LoVo (cell line): ENCODE results near the gene BACE1-AS.
"Not testable (repeated sequence)": the region's sequence is repeated elsewhere in the genome, so short reads cannot be mapped to it uniquely, and the experiment has no call there.

Experiments used
- DNase-seq: peaks from one replicate; pipeline ENCODE4 v3.0.0-alpha.2; 2016; ENCODE audit warnings: low spot score

The BACE1-AS gene

GRCh38 chr11:117327255-117327566, 36.1 kb downstream of the BACE1-AS start:
- not testable (repeated sequence) for DNase-seq

- DNase-seq: peak; percentile 95
These were observed 36.6 kb downstream of the BACE1-AS start, which contains the start of gene CEP164 for GRCh38 chr11:117327567-117328374. TSS of gene CEP164 (plus strand) at chr11:117327854. CDS start at chr11:117338587, 10,733 bp downstream.

GRCh38 chr11:117328375-117329010, 37.3 kb downstream of the BACE1-AS start:
- DNase-seq: no peak

- DNase-seq: no peak
These were observed 41.7 kb downstream of the BACE1-AS start for GRCh38 chr11:117332843-117333242.

GRCh38 chr11:117333917-117334316, 42.8 kb downstream of the BACE1-AS start:
- no peak for DNase-seq

GRCh38 chr11:117334896-117335295, 43.8 kb downstream of the BACE1-AS start:
- no peak for DNase-seq

GRCh38 chr11:117335399-117335798, 44.3 kb downstream of the BACE1-AS start:
- DNase-seq: no peak

GRCh38 chr11:117337076-117337475, 45.9 kb downstream of the BACE1-AS start:
- no peak for DNase-seq
